Stomach smooth muscle (tissue), 2 donors: Measurements from ENCODE around the gene MSI2.
A peak's percentile ranks its signal among the peaks of the same experiment; 100 is the strongest.

Experiments
- H3K27ac ChIP-seq: one replicate; pipeline ENCODE4 v1.7.0; 2013; ENCODE audit warnings: mild to moderate bottlenecking, low read length, inconsistent platforms
- H3K27me3 ChIP-seq, 2 donors: one replicate each; pipeline ENCODE4 v1.7.0; 2013; ENCODE audit warnings: low read length in 2 of 2; ENCODE audit not compliant: insufficient read depth in 2 of 2, control insufficient read depth in 1 of 2
- H3K36me3 ChIP-seq, 2 donors: one replicate each; pipeline ENCODE4 v1.7.0; 2013; ENCODE audit warnings: low read length in 2 of 2; ENCODE audit not compliant: control insufficient read depth in 2 of 2, insufficient read depth in 2 of 2
- H3K4me1 ChIP-seq: one replicate; pipeline ENCODE4 v1.7.0; 2013; ENCODE audit warnings: low read length; ENCODE audit not compliant: control insufficient read depth, insufficient read depth
- H3K4me3 ChIP-seq, 2 donors: one replicate each; pipeline ENCODE4 v1.7.0; 2013; ENCODE audit warnings: low read length in 2 of 2
- H3K9ac ChIP-seq, 2 donors: one replicate each; pipeline ENCODE4 v1.7.0; 2013; ENCODE audit warnings: low read length in 2 of 2, mild to moderate bottlenecking in 1 of 2
- H3K9me3 ChIP-seq, 2 donors: one replicate each; pipeline ENCODE4 v1.7.0; 2013; ENCODE audit warnings: low read length in 2 of 2; ENCODE audit not compliant: control insufficient read depth in 2 of 2
- donor health status: healthy.
- donor health status: Pancreatic carcinoma.

MSI2 gene

DNA sequence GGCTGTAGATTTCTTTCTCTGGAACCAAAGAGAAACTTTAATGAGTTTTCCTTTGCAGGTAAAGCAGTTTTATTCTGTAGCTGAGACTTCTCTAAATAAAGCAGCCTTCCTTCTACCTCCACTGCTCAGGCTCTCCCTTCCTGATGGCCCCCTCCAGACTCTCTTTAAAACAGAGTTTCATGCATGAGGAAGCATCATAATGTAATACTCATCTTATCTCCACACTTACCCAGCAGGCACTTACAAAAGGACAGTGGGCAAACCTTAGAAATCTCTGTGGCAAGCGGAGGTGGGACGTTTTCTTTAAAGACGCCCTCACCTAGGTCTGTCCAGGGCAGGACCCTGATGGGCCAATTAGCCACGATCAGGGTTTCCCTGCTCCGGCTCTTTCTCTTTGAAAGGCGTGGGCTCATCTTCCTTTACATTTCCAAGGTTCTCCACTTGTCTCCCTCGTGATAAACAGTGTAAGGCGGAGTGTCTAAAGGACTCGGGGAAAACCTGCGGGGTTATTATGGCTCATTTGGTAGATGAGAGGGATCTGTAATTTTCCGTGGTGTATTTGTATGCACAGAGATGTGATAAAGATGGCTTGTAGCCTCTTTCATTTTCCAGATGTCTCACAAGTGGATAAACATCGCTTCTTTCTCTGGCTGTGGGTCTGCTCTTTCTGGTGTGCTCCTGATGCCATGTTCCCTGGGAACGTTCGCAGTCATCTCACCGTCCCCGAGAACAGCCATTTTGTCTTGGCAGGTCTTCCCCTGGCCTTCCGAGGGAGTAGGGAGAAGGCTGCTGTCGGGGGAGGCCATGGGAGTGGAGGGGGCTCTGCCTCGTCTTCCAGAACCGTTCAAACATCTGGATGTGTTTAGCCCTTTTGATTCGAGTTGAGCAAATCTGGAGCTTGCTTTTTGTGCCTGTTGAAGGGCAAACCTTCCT is 249.8 kb downstream of the MSI2 start:
- H3K4me3 ChIP-seq = no peak overlapping the region
- no peaks in the 10 kb centered on the region for H3K27me3 ChIP-seq
- H3K4me1 ChIP-seq = peaks cover 15% of the 10 kb centered on the region
- no peak overlapping the region for H3K9ac ChIP-seq
- H3K9me3 ChIP-seq = no peaks in the 10 kb centered on the region
- H3K27ac ChIP-seq = peak overlapping the region; percentile 55
- H3K36me3 ChIP-seq = no peaks in the 10 kb centered on the region

DNA sequence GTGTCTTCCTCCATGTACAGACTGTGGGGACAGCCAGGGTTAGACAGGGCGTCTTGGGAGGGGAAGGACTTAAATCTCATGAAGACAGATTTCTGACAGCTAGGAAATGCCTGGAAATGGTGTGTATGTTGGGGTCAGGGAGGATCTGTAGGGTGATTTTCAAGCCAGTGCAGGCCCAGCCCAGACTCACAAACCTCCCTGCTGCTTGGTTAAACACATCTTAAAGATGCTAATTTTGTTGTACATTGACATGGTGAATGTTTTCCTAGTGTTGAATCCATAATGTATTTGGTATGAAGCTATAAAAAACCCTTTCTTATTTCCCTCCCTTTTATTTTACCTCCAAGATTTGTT is 250.4 kb downstream of the MSI2 start:
- H3K9ac ChIP-seq = no peak overlapping the region
- H3K27ac ChIP-seq = peak overlapping the region; percentile 55

DNA sequence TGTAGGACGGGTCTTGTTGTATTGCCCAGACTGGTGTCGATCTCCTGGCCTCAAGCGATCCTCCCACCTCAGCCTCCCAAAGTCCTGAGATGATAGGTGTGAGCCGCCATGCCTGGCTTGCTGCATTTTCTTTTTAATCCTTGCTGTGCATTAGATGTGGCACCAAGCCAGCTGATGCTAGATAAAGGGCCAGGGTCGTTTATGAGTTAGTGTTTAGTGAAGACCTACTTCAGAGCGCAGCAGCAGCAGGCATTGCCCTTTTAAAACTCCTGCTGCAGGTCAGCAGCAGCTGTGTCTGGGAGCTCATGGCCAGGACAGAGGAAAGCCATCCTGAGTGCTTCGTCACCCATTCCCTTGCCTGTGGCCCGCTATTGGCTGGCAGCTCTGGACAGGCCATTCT is 251.5 kb downstream of the MSI2 start:
- H3K4me3 ChIP-seq = no peak overlapping the region
- no peak overlapping the region for H3K27ac ChIP-seq
- H3K4me1 ChIP-seq = peaks cover 12% of the 10 kb centered on the region
- no peaks in the 10 kb centered on the region for H3K36me3 ChIP-seq
- H3K9me3 ChIP-seq = no peaks in the 10 kb centered on the region
- no peak overlapping the region for H3K9ac ChIP-seq
- H3K27me3 ChIP-seq = no peaks in the 10 kb centered on the region

More for the DNA sequence above, 250.4 kb downstream of the MSI2 start:
- H3K27me3 ChIP-seq = no peaks in the 10 kb centered on the region
- H3K4me1 ChIP-seq = peaks cover 12% of the 10 kb centered on the region
- no peaks in the 10 kb centered on the region for H3K36me3 ChIP-seq
- H3K9me3 ChIP-seq = no peaks in the 10 kb centered on the region
- H3K4me3 ChIP-seq = no peak overlapping the region

DNA sequence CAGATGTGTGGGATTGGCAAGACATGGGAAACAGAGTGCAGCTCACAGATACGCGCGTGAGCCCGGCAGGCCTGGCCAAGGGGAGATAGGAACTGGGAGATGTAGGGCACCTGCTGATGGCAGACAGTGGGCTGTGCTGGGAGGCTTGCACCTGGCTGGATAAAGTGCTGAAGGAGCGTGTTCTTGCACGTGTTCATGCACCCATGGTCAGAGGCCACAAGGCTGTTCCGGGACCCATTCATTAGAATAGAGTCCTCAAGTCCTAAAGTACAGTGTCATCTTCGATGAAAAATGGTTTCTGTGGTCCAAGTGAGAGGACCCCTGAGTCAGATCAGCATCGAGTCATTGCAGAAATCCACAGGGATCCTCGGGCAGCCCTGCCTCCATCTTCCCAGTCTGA is 252.3 kb downstream of the MSI2 start:
- H3K36me3 ChIP-seq = no peaks in the 10 kb centered on the region
- H3K9me3 ChIP-seq = no peaks in the 10 kb centered on the region
- no peak overlapping the region for H3K27ac ChIP-seq
- peaks cover 12% of the 10 kb centered on the region for H3K4me1 ChIP-seq
- no peak overlapping the region for H3K9ac ChIP-seq
- no peak overlapping the region for H3K4me3 ChIP-seq
- no peaks in the 10 kb centered on the region for H3K27me3 ChIP-seq

DNA sequence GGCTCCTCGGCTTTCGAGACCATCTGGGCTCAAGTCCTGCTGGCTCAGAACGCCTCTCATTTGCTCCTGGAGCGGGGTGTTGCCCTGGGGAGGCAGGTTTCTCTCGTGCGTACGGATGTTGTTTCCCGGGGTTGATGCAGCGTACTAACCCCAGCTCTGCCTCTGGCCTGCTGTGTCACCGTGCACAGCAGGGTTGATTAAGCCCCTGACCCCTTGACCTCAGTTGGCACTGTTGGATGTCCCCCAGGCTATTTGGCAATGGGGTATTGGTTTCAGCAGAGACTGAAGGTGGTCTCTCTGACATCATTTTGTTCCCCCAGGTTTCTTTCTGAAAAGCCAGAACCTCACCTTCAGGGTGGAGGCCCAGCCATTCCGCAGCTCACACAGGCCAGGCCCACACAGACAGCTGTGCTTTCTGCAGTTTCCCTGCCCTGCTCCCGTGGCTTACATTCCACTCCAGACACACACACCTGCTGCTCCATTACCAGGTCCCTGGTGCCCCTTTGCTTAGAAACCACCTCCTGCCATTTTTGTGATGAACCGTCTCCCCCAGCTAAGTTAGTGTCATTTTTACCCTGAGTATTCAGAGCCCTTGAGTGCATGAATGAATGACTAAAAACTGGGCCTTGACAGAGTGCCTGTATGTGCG is 255.3 kb downstream of the MSI2 start:
- H3K27ac ChIP-seq = no peak overlapping the region
- H3K9ac ChIP-seq = no peak overlapping the region
- no peaks in the 10 kb centered on the region for H3K9me3 ChIP-seq
- H3K4me1 ChIP-seq = peaks cover 7% of the 10 kb centered on the region
- H3K27me3 ChIP-seq = no peaks in the 10 kb centered on the region
- H3K4me3 ChIP-seq = no peak overlapping the region
- no peaks in the 10 kb centered on the region for H3K36me3 ChIP-seq

DNA sequence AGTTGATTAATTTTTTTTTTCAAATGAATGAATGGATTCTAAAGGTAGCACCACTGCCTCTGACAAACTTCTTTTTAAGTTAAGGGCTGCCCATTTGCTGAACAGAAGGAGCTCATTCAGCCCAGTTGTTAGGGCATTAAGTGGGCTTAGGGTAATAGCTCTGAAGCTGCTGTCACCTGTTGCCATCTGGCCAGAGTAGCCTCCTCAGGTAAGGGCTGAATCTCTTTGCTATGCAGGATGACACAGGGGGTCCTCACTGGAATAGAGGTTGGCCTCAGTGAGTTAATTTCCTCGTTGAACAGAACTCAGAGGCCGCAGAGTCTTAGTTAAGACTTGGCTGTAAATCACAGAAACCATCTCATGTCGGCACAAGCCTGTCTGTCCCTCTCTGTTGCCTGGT is 255.9 kb downstream of the MSI2 start:
- Histone ChIP-seq H3K9ac (no peak overlapping the region), H3K27ac (no peak overlapping the region), H3K36me3 (no peaks in the 10 kb centered on the region), H3K9me3 (no peaks in the 10 kb centered on the region), H3K4me1 (peaks cover 4% of the 10 kb centered on the region), H3K27me3 (no peaks in the 10 kb centered on the region), H3K4me3 (no peak overlapping the region)

DNA sequence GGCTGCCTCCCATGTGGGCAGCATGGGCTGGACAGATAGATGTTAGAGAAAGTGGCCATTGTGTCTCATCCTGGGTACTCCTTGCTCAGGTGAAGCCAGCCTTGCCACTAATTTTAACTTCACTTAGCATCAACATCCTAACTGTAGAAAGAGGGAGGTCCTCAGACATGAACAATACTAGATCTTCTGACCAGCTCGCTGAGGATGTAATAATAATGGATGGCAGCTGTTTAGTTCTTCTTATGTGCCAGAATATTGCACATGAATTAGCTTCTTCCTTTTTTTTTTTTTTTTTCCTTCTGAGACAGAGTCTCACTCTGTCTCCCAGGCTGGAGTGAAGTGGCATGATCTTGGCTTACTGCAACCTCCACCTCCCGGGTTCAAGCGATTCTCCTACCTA is 256.4 kb downstream of the MSI2 start:
- no peaks in the 10 kb centered on the region for H3K9me3 ChIP-seq
- H3K9ac ChIP-seq = no peak overlapping the region
- no peak overlapping the region for H3K4me3 ChIP-seq
- no peaks in the 10 kb centered on the region for H3K4me1 ChIP-seq
- H3K36me3 ChIP-seq = no peaks in the 10 kb centered on the region
- no peaks in the 10 kb centered on the region for H3K27me3 ChIP-seq
- no peak overlapping the region for H3K27ac ChIP-seq

DNA sequence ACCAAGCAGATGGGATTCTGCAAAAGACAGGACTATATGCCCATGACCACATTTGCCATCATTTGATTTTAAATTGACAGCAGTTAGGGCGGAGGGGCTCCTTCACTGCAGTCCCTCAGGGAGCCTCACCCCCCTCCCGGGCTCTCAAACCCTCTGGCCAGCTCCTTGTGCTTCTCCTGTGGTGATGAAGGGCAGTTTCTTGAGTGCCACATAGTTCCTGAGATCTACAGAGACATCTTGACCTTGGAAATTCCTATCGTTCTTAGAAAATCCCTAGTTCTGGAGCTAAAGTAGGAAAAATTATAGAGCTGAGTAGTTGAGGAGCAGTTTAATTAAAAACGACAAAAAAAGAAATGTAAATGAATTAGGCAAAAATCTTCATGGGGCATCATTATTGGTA is 257.2 kb downstream of the MSI2 start:
- Histone ChIP-seq H3K9me3 (no peaks in the 10 kb centered on the region), H3K36me3 (no peaks in the 10 kb centered on the region), H3K4me3 (no peak overlapping the region), H3K27ac (no peak overlapping the region), H3K27me3 (no peaks in the 10 kb centered on the region), H3K4me1 (no peaks in the 10 kb centered on the region), H3K9ac (no peak overlapping the region)

DNA sequence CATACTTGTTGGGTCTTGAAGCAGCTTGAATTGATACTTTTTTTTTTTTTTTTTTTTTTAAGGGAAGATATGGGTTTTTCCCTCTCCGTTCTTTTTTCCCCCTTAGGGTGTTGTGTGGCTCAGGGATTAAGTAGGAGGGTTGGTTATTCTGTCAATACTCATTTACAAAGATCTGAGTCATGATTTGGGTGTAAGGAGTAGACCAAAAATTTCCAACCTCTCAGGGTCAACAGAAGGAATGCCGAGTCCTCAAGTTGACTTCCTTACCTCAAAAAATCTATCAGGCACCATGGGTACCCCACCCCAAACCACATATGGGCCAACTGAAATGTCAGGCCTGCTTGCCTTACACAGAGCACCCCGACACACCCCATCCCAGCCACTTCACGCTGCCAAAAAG is 258.3 kb downstream of the MSI2 start:
- Histone ChIP-seq H3K27ac (no peak overlapping the region), H3K36me3 (no peaks in the 10 kb centered on the region), H3K27me3 (no peaks in the 10 kb centered on the region), H3K9me3 (no peaks in the 10 kb centered on the region), H3K4me3 (no peak overlapping the region), H3K9ac (no peak overlapping the region), H3K4me1 (no peaks in the 10 kb centered on the region)

DNA sequence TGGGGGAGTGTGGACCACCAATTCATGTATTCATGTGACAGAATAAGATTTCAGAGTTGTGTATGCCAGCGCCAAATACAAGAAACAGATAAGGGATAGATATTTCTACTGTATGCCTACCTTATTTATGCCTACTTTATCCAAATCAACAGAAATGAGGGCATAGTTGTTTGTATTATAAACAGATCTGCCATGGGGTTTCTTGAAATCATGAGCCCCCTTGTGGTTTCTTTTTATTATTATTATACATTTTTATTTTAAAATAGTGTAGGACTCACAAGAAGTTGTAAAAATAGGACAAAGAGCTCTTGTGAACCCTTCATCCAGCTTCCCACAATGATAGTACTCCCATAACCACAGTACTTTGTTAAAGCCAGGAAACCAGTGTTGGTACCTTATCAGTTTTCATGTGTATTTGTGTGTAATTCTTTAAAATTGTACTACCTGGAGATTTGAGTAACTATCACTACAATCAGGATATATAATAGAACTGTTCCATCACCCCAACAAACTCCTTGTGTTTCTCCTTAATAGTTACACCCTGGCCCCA is 259.4 kb downstream of the MSI2 start:
- no peak overlapping the region for H3K27ac ChIP-seq
- no peaks in the 10 kb centered on the region for H3K9me3 ChIP-seq
- H3K36me3 ChIP-seq = no peaks in the 10 kb centered on the region
- H3K4me3 ChIP-seq = no peak overlapping the region
- no peaks in the 10 kb centered on the region for H3K4me1 ChIP-seq
- H3K9ac ChIP-seq = no peak overlapping the region
- no peaks in the 10 kb centered on the region for H3K27me3 ChIP-seq
